RWPE1 (cell line): ENCODE results near the gene GPR150.

Experiments used
- CTCF ChIA-PET: fragments of 350-600 bp; sonication (Branson Sonifier 250); formaldehyde crosslinking; extraction: SDS; loops from one replicate; lab custom pipeline; 2021; lab: Yijun Ruan, JAX
- POLR2A ChIA-PET: fragments of 400-600 bp; formaldehyde crosslinking; extraction: SDS; loops from one replicate; lab custom pipeline; 2020; ENCODE audit warnings: antibody characterized with exemption; ENCODE audit not compliant: low non-redundant PET; lab: Yijun Ruan, JAX
- DNase-seq: peaks from one replicate; pipeline ENCODE4 v3.0.0; 2012; ENCODE audit warnings: low spot score
- H3K27ac ChIP-seq: fragments of 450-650 bp; 2 replicates; pipeline ENCODE4 v1.5.1; 2017
- TF ChIP-seq, protein P1 (sequence below): fragments of 450-650 bp; conservative IDR thresholded peaks from 2 replicates; pipeline ENCODE4 v1.5.1; 2017; ENCODE audit warnings: low read depth, mild to moderate bottlenecking

The GPR150 gene

DNA sequence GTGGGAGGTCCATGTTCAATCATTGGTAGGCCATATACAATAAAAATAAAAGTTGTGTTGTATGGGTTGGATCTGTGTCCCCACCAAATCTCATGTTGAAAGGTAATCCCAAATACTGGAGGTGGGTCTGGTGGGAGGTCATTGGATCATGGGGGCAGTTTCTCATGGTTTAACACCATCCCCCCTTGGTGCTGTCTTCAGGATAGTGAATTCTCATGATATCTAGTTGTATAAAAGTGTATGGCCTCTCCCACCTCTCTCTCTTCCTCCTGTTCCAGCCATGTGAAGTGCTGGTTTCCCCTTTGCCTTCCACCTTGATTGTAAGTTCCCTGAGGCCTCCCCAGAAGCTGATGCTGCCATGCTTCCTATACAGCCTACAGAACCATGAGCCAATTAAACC, 47.8 kb downstream of the GPR150 start:
- POLR2A ChIA-PET: no interaction called here
- DNase-seq: no peak
- TF ChIP-seq, protein P1, sequence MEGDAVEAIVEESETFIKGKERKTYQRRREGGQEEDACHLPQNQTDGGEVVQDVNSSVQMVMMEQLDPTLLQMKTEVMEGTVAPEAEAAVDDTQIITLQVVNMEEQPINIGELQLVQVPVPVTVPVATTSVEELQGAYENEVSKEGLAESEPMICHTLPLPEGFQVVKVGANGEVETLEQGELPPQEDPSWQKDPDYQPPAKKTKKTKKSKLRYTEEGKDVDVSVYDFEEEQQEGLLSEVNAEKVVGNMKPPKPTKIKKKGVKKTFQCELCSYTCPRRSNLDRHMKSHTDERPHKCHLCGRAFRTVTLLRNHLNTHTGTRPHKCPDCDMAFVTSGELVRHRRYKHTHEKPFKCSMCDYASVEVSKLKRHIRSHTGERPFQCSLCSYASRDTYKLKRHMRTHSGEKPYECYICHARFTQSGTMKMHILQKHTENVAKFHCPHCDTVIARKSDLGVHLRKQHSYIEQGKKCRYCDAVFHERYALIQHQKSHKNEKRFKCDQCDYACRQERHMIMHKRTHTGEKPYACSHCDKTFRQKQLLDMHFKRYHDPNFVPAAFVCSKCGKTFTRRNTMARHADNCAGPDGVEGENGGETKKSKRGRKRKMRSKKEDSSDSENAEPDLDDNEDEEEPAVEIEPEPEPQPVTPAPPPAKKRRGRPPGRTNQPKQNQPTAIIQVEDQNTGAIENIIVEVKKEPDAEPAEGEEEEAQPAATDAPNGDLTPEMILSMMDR: no peak
- H3K27ac ChIP-seq: no peak overlapping the region
- CTCF ChIA-PET: no interaction called here

DNA sequence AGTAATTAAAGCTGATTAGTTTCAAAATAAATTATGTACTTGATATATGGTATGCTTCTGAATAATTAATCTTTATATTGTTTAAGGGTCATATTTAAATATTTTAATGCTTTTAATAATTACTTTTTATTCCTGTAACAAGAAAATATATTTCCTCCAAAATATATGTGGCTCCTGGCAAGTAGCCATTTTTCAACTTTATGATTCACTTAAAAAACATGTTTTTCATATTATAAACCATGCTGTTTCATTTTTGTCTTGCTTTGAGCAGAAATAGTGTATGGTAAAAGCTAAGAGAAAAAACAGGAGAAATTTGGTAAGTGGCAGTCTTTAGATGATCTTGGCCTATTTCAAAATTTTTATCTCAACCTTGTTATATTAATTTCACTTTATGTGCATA, 48.3 kb downstream of the GPR150 start:
- ChIA-PET CTCF (interaction anchor here (0.6 kb wide), 1 partner anchor 33 kb away, joined by 3 read pairs; no protein-coding TSS in a partner anchor), POLR2A (no interaction called here)

DNA sequence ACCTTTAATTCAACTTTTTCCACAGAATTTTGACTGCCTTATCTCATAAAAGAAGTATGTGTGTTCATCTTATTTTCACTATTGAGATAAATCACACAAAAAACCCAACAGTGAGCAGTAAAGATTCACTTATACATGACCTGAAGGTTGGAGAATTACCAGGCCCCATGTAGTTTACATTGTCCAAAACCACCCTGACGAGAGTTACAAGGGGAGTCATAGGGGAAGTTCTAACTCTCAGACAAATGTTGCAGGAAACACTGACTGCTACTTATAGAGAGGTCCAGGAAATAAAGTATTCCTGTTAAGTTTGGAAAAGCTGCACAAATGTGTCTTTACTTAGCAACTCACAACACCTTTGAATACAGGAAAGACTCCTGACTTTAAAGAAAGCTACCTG, 48.8 kb downstream of the GPR150 start:
- no peak for DNase-seq
- ChIA-PET CTCF (interaction anchor here (1.0 to 3.3 kb wide), 2 partner anchors 36 to 113 kb away, joined by 7 to 20 read pairs; no protein-coding TSS in a partner anchor), POLR2A (no interaction called here)
- TF ChIP-seq, protein P1: no peak
- no peak overlapping the region for H3K27ac ChIP-seq

More for the DNA sequence above, 48.3 kb downstream of the GPR150 start:
- H3K27ac ChIP-seq: no peak overlapping the region
- DNase-seq: no peak
- TF ChIP-seq, protein P1: no peak

DNA sequence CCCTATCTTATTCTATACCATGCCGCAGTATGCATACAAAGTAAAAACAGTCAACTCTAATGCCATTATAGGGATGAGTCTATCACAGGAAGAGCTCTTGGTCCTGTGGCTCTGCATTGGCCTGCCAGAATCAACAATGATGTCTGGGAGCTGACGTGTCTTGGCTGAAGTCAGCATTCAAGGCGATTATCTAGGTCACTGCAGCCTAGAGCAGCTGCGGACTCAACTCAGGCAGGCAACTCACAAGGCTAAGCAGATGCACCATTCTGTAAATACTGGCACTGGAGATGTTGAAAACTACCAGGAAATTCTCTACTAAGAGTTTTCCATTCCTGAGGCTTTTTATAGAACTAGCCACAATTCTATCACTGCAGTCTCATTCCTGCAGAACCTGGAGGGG, 49.7 kb downstream of the GPR150 start:
- DNase-seq: no peak
- H3K27ac ChIP-seq: no peak overlapping the region
- TF ChIP-seq, protein P1: no peak
- ChIA-PET POLR2A (no interaction called here), CTCF (interaction anchor here (1.0 to 3.3 kb wide), 3 partner anchors 35 to 177 kb away, joined by 3 to 20 read pairs (median 7); no protein-coding TSS in a partner anchor)

DNA sequence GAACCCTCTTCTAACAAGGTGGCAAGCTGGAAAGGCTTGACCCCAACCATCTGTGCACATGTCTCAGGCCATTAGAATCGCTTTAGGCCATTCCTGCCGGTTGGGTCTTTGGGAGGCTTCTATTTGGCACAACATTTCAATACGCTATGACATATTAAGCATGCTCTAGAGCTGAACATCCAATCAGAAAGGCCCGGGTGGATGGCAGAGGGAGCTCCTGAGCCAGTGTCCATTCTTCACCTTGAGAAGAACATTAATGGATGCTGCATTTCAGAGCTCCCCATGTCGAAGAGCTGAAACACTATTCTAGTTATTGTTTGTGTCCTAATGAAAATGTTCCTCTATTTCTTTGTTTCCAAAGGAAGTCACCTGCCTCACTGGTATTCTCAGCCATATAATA, 50.1 kb downstream of the GPR150 start:
- ChIA-PET CTCF (interaction anchor here (1.0 to 3.3 kb wide), 2 partner anchors 111 to 177 kb away, joined by 3 to 20 read pairs; no protein-coding TSS in a partner anchor), POLR2A (no interaction called here)
- DNase-seq: no peak
- no peak overlapping the region for H3K27ac ChIP-seq
- TF ChIP-seq, protein P1: no peak

DNA sequence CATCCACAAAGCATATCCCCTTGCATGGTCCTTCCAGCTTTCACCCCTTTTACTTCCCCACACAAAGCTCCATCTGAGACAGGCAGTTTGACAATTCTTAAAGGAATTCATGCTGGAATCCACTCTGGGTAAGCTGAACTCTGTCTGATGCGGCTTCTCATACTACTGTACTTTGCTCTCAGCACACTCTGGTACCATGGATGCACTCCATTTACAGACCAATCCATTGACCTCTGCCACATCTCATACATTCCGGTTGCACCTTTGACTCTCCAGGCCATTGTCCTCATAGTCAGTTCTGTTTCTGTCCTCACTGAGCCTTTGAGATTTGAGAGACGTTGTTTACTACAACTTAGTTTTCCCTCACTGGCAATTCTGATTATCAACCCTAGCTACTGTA, 50.7 kb downstream of the GPR150 start:
- CTCF ChIA-PET: interaction anchor here (1.0 to 3.3 kb wide), 2 partner anchors 111 to 176 kb away, joined by 3 to 20 read pairs; no protein-coding TSS in a partner anchor
- POLR2A ChIA-PET: no interaction called here
- TF ChIP-seq, protein P1: no peak
- no peak overlapping the region for H3K27ac ChIP-seq
- DNase-seq: no peak
